Neural cell (in vitro differentiated cells): ENCODE data around the gene EXOC4. TPM values are rescaled to one million over a fixed set of nuclear protein-coding genes. Genes with fewer than 3 reads are reported as not detected.

Experiments
- H2AFZ ChIP-seq: fragments of 200-600, 300-800 bp; sonication (generic), shearing (Covaris generic); 2 replicates; pipeline ENCODE4 v1.6.0; 2014; ENCODE audit warnings: low read depth, mild to moderate bottlenecking, antibody characterized with exemption, low read length, moderate library complexity
- H3F3A ChIP-seq: fragments of 200-600 bp; shearing (Covaris generic); 2 replicates; pipeline ENCODE4 v1.6.1; 2016; ENCODE audit warnings: mild to moderate bottlenecking, moderate library complexity, mixed read lengths, antibody characterized with exemption, low read length; ENCODE audit not compliant: insufficient read depth, poor library complexity, severe bottlenecking
- H3K27ac ChIP-seq: fragments of 200-600, 300-800 bp; sonication (generic), shearing (Covaris generic); 2 replicates; pipeline ENCODE4 v1.5.1; 2014; ENCODE audit warnings: mild to moderate bottlenecking, low read length, moderate library complexity
- H3K27me3 ChIP-seq: fragments of 300-800, 200-600 bp; sonication (generic), shearing (Covaris generic); 2 replicates; pipeline ENCODE4 v1.6.0; 2014; ENCODE audit warnings: mild to moderate bottlenecking, low read depth, low read length, moderate library complexity; ENCODE audit not compliant: insufficient read depth
- H3K36me3 ChIP-seq: fragments of 300-800, 200-600 bp; sonication (generic), shearing (Covaris generic); 2 replicates; pipeline ENCODE4 v1.5.1; 2014; ENCODE audit warnings: mild to moderate bottlenecking, antibody characterized with exemption, low read length, moderate library complexity; ENCODE audit not compliant: insufficient read depth
- H3K4me2 ChIP-seq: fragments of 300-800, 200-600 bp; sonication (generic), shearing (Covaris generic); 2 replicates; pipeline ENCODE4 v1.6.0; 2014; ENCODE audit warnings: mild to moderate bottlenecking, low read length
- H3K4me3 ChIP-seq: fragments of 300-800, 200-600 bp; sonication (generic), shearing (Covaris generic); 2 replicates; pipeline ENCODE4 v1.5.1; 2014; ENCODE audit warnings: mild to moderate bottlenecking, low read length, moderate library complexity
- H3K79me2 ChIP-seq: fragments of 200-600 bp; shearing (Covaris generic); replicated peaks from 2 replicates; pipeline ENCODE4 v1.6.0; 2014; ENCODE audit warnings: mild to moderate bottlenecking, low read length, moderate library complexity; ENCODE audit not compliant: insufficient read depth
- H3K9ac ChIP-seq: fragments of 300-800, 200-600 bp; sonication (generic), shearing (Covaris generic); 2 replicates; pipeline ENCODE4 v1.6.1; 2016; ENCODE audit warnings: mild to moderate bottlenecking, low read length, mixed read lengths
- H3K9me2 ChIP-seq: fragments of 200-600 bp; shearing (Covaris generic); 2 replicates; pipeline ENCODE4 v1.6.1; 2016; ENCODE audit warnings: mild to moderate bottlenecking, low read length, mixed read lengths; ENCODE audit not compliant: insufficient read depth
- H3K9me3 ChIP-seq: fragments of 200-600, 300-800 bp; sonication (generic), shearing (Covaris generic); 2 replicates; pipeline ENCODE4 v1.6.1; 2016; ENCODE audit warnings: mild to moderate bottlenecking, mixed run types, low read length, moderate library complexity, mixed read lengths
- H4K20me1 ChIP-seq: fragments of 200-600 bp; shearing (Covaris generic); 2 replicates; pipeline ENCODE4 v1.6.1; 2016; ENCODE audit warnings: mild to moderate bottlenecking, mixed run types; ENCODE audit not compliant: insufficient read depth
- EP300 ChIP-seq: fragments of 450-650 bp; conservative IDR thresholded peaks from 2 replicates; pipeline ENCODE4 v1.6.1; 2014; ENCODE audit warnings: antibody characterized with exemption, mild to moderate bottlenecking, moderate library complexity; ENCODE audit not compliant: poor library complexity, severe bottlenecking
- EZH2 ChIP-seq: fragments of 200-600, 300-800 bp; shearing (Covaris generic), sonication (generic); IDR thresholded peaks from 2 replicates; pipeline ENCODE4 v1.6.1; 2014; ENCODE audit warnings: antibody characterized with exemption, low read length, borderline replicate concordance, mild to moderate bottlenecking; ENCODE audit not compliant: insufficient read depth, poor library complexity, severe bottlenecking
- MXI1 ChIP-seq: fragments of 450-650 bp; conservative IDR thresholded peaks from 2 replicates; pipeline ENCODE4 v1.6.1; 2014; ENCODE audit warnings: antibody characterized with exemption, mild to moderate bottlenecking; ENCODE audit not compliant: poor library complexity, severe bottlenecking
- POLR2AphosphoS5 ChIP-seq: IDR thresholded peaks from 2 replicates; pipeline ENCODE4 v1.6.1; 2012
- RAD21 ChIP-seq: fragments of 450-650 bp; conservative IDR thresholded peaks from 2 replicates; pipeline ENCODE4 v1.6.1; 2014; ENCODE audit warnings: antibody characterized with exemption, mild to moderate bottlenecking, moderate library complexity
- SMC3 ChIP-seq: fragments of 450-650 bp; conservative IDR thresholded peaks from 2 replicates; pipeline ENCODE4 v1.6.1; 2014; ENCODE audit warnings: antibody characterized with exemption, mild to moderate bottlenecking, moderate library complexity; ENCODE audit not compliant: poor library complexity
- TAF1 ChIP-seq: IDR thresholded peaks from 2 replicates; pipeline ENCODE4 v1.6.1; 2012; ENCODE audit warnings: low read depth
- polyA plus RNA-seq: library from polyadenylated mRNA; depleted of rRNA; stranded (reverse); fragments of >200 nt; gene quantifications from 2 replicates; pipeline ENCODE4 v1.2.3, GENCODE V29; 2014
- TF ChIP-seq, protein P1 (sequence below): fragments of 450-650 bp; IDR thresholded peaks from 2 replicates; pipeline ENCODE4 v1.5.1; 2014; ENCODE audit warnings: antibody characterized with exemption, mild to moderate bottlenecking, moderate library complexity; ENCODE audit not compliant: poor library complexity, severe bottlenecking
- TF ChIP-seq, protein P2 (sequence below): IDR thresholded peaks from 2 replicates; pipeline ENCODE4 v1.6.1; 2012; ENCODE audit warnings: borderline replicate concordance

The EXOC4 gene
- polyA plus RNA-seq, 1 donor from 2014 or later = 36.5 TPM

DNA sequence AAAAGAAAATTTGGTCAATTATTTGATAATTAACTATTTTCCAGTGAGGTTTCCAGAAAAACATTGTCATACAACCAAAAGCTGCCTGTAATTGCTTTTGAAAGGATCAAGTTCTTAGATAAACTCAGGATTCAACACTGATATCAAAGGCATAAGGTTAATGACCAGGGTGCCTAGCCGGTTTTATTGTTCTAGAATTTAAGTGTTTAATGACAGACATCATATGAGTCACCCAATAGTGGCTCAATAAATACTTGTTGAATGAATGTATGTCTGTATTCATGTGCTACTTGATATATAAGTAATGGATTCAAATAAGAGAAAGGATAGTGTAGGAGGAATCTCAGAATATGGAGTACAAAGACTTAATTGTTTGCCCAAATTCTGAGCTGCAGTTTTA lies 678.2 kb downstream of the EXOC4 start:
- TF ChIP-seq RAD21 = no peak
- no peak for TF ChIP-seq EZH2
- TF ChIP-seq SMC3 = no peak
- TF ChIP-seq, protein P1, sequence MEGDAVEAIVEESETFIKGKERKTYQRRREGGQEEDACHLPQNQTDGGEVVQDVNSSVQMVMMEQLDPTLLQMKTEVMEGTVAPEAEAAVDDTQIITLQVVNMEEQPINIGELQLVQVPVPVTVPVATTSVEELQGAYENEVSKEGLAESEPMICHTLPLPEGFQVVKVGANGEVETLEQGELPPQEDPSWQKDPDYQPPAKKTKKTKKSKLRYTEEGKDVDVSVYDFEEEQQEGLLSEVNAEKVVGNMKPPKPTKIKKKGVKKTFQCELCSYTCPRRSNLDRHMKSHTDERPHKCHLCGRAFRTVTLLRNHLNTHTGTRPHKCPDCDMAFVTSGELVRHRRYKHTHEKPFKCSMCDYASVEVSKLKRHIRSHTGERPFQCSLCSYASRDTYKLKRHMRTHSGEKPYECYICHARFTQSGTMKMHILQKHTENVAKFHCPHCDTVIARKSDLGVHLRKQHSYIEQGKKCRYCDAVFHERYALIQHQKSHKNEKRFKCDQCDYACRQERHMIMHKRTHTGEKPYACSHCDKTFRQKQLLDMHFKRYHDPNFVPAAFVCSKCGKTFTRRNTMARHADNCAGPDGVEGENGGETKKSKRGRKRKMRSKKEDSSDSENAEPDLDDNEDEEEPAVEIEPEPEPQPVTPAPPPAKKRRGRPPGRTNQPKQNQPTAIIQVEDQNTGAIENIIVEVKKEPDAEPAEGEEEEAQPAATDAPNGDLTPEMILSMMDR = no peak
- no peak for TF ChIP-seq POLR2AphosphoS5
- TF ChIP-seq, protein P2, sequence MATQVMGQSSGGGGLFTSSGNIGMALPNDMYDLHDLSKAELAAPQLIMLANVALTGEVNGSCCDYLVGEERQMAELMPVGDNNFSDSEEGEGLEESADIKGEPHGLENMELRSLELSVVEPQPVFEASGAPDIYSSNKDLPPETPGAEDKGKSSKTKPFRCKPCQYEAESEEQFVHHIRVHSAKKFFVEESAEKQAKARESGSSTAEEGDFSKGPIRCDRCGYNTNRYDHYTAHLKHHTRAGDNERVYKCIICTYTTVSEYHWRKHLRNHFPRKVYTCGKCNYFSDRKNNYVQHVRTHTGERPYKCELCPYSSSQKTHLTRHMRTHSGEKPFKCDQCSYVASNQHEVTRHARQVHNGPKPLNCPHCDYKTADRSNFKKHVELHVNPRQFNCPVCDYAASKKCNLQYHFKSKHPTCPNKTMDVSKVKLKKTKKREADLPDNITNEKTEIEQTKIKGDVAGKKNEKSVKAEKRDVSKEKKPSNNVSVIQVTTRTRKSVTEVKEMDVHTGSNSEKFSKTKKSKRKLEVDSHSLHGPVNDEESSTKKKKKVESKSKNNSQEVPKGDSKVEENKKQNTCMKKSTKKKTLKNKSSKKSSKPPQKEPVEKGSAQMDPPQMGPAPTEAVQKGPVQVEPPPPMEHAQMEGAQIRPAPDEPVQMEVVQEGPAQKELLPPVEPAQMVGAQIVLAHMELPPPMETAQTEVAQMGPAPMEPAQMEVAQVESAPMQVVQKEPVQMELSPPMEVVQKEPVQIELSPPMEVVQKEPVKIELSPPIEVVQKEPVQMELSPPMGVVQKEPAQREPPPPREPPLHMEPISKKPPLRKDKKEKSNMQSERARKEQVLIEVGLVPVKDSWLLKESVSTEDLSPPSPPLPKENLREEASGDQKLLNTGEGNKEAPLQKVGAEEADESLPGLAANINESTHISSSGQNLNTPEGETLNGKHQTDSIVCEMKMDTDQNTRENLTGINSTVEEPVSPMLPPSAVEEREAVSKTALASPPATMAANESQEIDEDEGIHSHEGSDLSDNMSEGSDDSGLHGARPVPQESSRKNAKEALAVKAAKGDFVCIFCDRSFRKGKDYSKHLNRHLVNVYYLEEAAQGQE = no peak
- no peak for TF ChIP-seq EP300
- no peak for TF ChIP-seq TAF1
- TF ChIP-seq MXI1 = no peak
- no peak overlapping the region for H3K9ac ChIP-seq
- no peaks in the 10 kb centered on the region for H3K9me3 ChIP-seq
- H3F3A ChIP-seq = peaks cover 3% of the 10 kb centered on the region
- H2AFZ ChIP-seq = no peak overlapping the region
- H3K27ac ChIP-seq = no peak overlapping the region
- H3K4me2 ChIP-seq = no peak overlapping the region
- H3K27me3 ChIP-seq = no peaks in the 10 kb centered on the region
- no peaks in the 10 kb centered on the region for H4K20me1 ChIP-seq
- H3K4me3 ChIP-seq = no peak overlapping the region
- H3K36me3 ChIP-seq = no peaks in the 10 kb centered on the region
- H3K9me2 ChIP-seq = no peaks in the 10 kb centered on the region
- H3K79me2 ChIP-seq = no peaks in the 10 kb centered on the region

DNA sequence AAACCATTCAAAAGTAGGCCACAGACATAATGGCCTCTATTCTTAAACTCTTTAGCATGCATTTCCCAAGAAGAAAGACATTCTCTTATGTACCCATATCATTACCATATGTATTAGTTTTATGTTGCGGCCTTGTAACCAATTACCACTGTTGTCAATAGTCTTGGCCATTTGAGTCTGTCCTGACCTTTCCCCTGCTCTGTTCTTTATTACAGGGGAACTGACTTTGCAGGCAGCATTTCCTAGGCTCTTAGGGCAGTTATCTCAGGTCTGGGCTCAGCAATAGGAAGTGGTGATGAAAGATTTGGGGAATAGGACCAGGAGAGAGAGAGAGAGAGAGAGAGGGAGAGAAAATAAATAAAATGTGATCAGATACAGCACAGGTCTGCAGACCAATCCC lies 679.7 kb downstream of the EXOC4 start:
- no peak for TF ChIP-seq EP300
- TF ChIP-seq, protein P2 = no peak
- TF ChIP-seq, protein P1 = no peak
- no peak for TF ChIP-seq TAF1
- TF ChIP-seq MXI1 = no peak
- no peak for TF ChIP-seq POLR2AphosphoS5
- TF ChIP-seq EZH2 = no peak
- no peak for TF ChIP-seq RAD21
- TF ChIP-seq SMC3 = no peak
- Histone ChIP-seq H2AFZ (no peak overlapping the region), H3K4me2 (no peak overlapping the region), H3K9me2 (no peaks in the 10 kb centered on the region), H3K4me3 (no peak overlapping the region), H3F3A (peaks cover 4% of the 10 kb centered on the region), H3K36me3 (no peaks in the 10 kb centered on the region), H3K9me3 (no peaks in the 10 kb centered on the region), H3K79me2 (no peaks in the 10 kb centered on the region), H3K9ac (no peak overlapping the region), H3K27me3 (no peaks in the 10 kb centered on the region), H4K20me1 (no peaks in the 10 kb centered on the region), H3K27ac (no peak overlapping the region)
